HL-60 (cell line): ENCODE results near the gene HNF4A.

Experiments
- CTCF ChIP-seq: IDR thresholded peaks from one replicate; pipeline ENCODE4 v1.5.1; 2011; ENCODE audit warnings: low read length, control low read depth, inconsistent platforms; ENCODE audit not compliant: insufficient read depth
- POLR2AphosphoS5 ChIP-seq: IDR thresholded peaks from 2 replicates; pipeline ENCODE4 v1.6.1; 2012; ENCODE audit warnings: low read depth
- SPI1 ChIP-seq: IDR thresholded peaks from 2 replicates; pipeline ENCODE4 v1.6.1; 2012; ENCODE audit warnings: low read depth, mild to moderate bottlenecking, borderline replicate concordance

- TF ChIP-seq CTCF = no peak
- no peak for TF ChIP-seq POLR2AphosphoS5
- TF ChIP-seq SPI1 = no peak
Measured at GRCh38 chr20:44411757-44412401, 56.4 kb downstream of the HNF4A start.
